Myocyte (in vitro differentiated cells): ENCODE data around the gene FLYWCH1. TPM values are rescaled to one million over a fixed set of nuclear protein-coding genes. Genes with fewer than 3 reads are reported as not detected.
"Not testable (repeated sequence)": the region's sequence is repeated elsewhere in the genome, so short reads cannot be mapped to it uniquely, and the experiment has no call there.

Experiments used
- DNase-seq: peaks from one replicate; pipeline ENCODE4 v3.0.0-alpha.2; 2012; ENCODE audit warnings: low read depth
- total RNA-seq: library from RNA; depleted of rRNA; stranded (reverse); fragments of >200 nt; gene quantifications from 2 replicates; pipeline ENCODE4 v1.2.3, GENCODE V29; 2014

Gene FLYWCH1
- total RNA-seq, 1 donor from 2014 or later = 36.9 TPM

- no peak for DNase-seq
Measured at GRCh38 chr16:2925951-2926649, 14.4 kb downstream of the FLYWCH1 start.

GRCh38 chr16:2926650-2926999 is 14.9 kb downstream of the FLYWCH1 start:
- no peak for DNase-seq

- DNase-seq = peak; percentile 90
Measured at GRCh38 chr16:2927010-2927646, 15.4 kb downstream of the FLYWCH1 start.

GRCh38 chr16:2928151-2928550 is 16.4 kb downstream of the FLYWCH1 start:
- not testable (repeated sequence) for DNase-seq

- DNase-seq = no peak
Measured at GRCh38 chr16:2928796-2929195, 17.1 kb downstream of the FLYWCH1 start.

- no peak for DNase-seq
Measured at GRCh38 chr16:2929693-2930092, 18.0 kb downstream of the FLYWCH1 start.

GRCh38 chr16:2930236-2930635 is 18.5 kb downstream of the FLYWCH1 start:
- no peak for DNase-seq

- not testable (repeated sequence) for DNase-seq
Measured at GRCh38 chr16:2931231-2931914, 19.6 kb downstream of the FLYWCH1 start.

- no peak for DNase-seq
Measured at GRCh38 chr16:2933136-2933535, 21.4 kb downstream of the FLYWCH1 start.

GRCh38 chr16:2933701-2934100 is 22.0 kb downstream of the FLYWCH1 start:
- DNase-seq = no peak

- no peak for DNase-seq
Measured at GRCh38 chr16:2934450-2934849, 22.7 kb downstream of the FLYWCH1 start.

GRCh38 chr16:2936436-2937011 is 24.8 kb downstream of the FLYWCH1 start:
- no peak for DNase-seq

GRCh38 chr16:2937170-2937569 is 25.4 kb downstream of the FLYWCH1 start:
- DNase-seq = no peak

- no peak for DNase-seq
Measured at GRCh38 chr16:2938206-2938605, 26.5 kb downstream of the FLYWCH1 start.

- no peak for DNase-seq
Measured at GRCh38 chr16:2939968-2940367, 28.2 kb downstream of the FLYWCH1 start.

GRCh38 chr16:2942045-2942444 is 30.3 kb downstream of the FLYWCH1 start:
- DNase-seq = no peak

GRCh38 chr16:2943716-2944115 is 32.0 kb downstream of the FLYWCH1 start:
- DNase-seq = not testable (repeated sequence)

- DNase-seq = no peak
Measured at GRCh38 chr16:2946649-2947048, 34.9 kb downstream of the FLYWCH1 start.

GRCh38 chr16:2948807-2949704 is 37.3 kb downstream of the FLYWCH1 start:
- DNase-seq = no peak

- DNase-seq = no peak
Measured at GRCh38 chr16:2949705-2950352, 38.1 kb downstream of the FLYWCH1 start.

GRCh38 chr16:2950353-2950724 is 38.6 kb downstream of the FLYWCH1 start:
- no peak for DNase-seq
